C4-2B (cell line): ENCODE results near the gene HES5.

Source experiments
- H3K27ac ChIP-seq: fragments of 450-650 bp; 2 replicates; pipeline ENCODE4 v1.5.1; 2017
- CTCF ChIP-seq: fragments of 450-650 bp; conservative IDR thresholded peaks from 2 replicates; pipeline ENCODE4 v1.5.1; 2017; ENCODE audit warnings: mild to moderate bottlenecking
- ZFX ChIP-seq: fragments of 450-650 bp; IDR thresholded peaks from 2 replicates; pipeline ENCODE4 v1.6.1; 2017

Gene HES5

GRCh38 chr1:2528611-2528965, 1.5 kb downstream of the HES5 start:
- H3K27ac ChIP-seq: peak overlapping the region; percentile 85
- TF ChIP-seq CTCF (no peak), ZFX (no peak)

- H3K27ac ChIP-seq: peak overlapping the region; percentile 85
- TF ChIP-seq CTCF (no peak), ZFX (no peak)
These were observed 2.0 kb downstream of the HES5 start for GRCh38 chr1:2528016-2528415.

GRCh38 chr1:2527556-2527860, 2.6 kb downstream of the HES5 start:
- TF ChIP-seq ZFX: no peak; the same call in 1 of the 2 replicates
- TF ChIP-seq CTCF: no peak
- H3K27ac ChIP-seq: peak overlapping the region; percentile 85

- peak overlapping the region; percentile 85 for H3K27ac ChIP-seq
- TF ChIP-seq CTCF: no peak
- TF ChIP-seq ZFX: no peak
These were observed 3.1 kb downstream of the HES5 start for GRCh38 chr1:2526824-2527555.

GRCh38 chr1:2525920-2526823, 3.9 kb downstream of the HES5 start, which contains the start of gene PANK4:
Gene PANK4 (minus strand): TSS chr1:2526596. CDS start chr1:2526587, 9 bp downstream.
- TF ChIP-seq CTCF: no peak
- peak; percentile 85 for TF ChIP-seq ZFX
- peak within 1 kb of the TSS; percentile 85 for H3K27ac ChIP-seq

GRCh38 chr1:2525572-2525919, 4.5 kb downstream of the HES5 start:
- peak overlapping the region; percentile 85 for H3K27ac ChIP-seq

More at GRCh38 chr1:2525572-2525919, 4.5 kb downstream of the HES5 start:
- TF ChIP-seq ZFX (no peak), CTCF (no peak)
